ENCODE data around the gene TMEM60. TPM values are rescaled to one million over a fixed set of nuclear protein-coding genes. Genes with fewer than 3 reads are reported as not detected.

TMEM60 gene
- total and polyA plus RNA-seq, 9 donors, result 8.1 to 30.9 (median 15.0) TPM

GRCh38 chr7:77826300-77826699 is 28.1 kb upstream of the TMEM60 start:
- 88 to 90% (median 88%) methylated on average over 2 of the region's 2 CpGs for WGBS, 3 donors
- intact Hi-C loops (cut with DNase I), result no loop called here
- Histone ChIP-seq H3K4me3 (no peak overlapping the region), H3K9me3 (peaks cover 0 to 3% of the 10 kb centered on the region in 2 donors), H3K27ac (no peak overlapping the region), H3K27me3 (no peaks in the 10 kb centered on the region), H3K4me1 (ENCODE audit: insufficient read depth) (no peaks in the 10 kb centered on the region), H3K36me3 (no peaks in the 10 kb centered on the region)
- TF ChIP-seq POLR2A (IDR thresholded peaks at IDR 0.05), result no peak
- no peak for TF ChIP-seq EP300 (IDR thresholded peaks at IDR 0.05)
- DNase-seq, result no peak

GRCh38 chr7:77825131-77825530 is 26.9 kb upstream of the TMEM60 start:
- H3K27me3 ChIP-seq, result no peaks in the 10 kb centered on the region
- H3K36me3 ChIP-seq, result no peaks in the 10 kb centered on the region
- no peak for DNase-seq
- H3K4me1 ChIP-seq (ENCODE audit: insufficient read depth), result no peaks in the 10 kb centered on the region
- H3K9me3 ChIP-seq, result peaks cover 0 to 3% of the 10 kb centered on the region in 2 donors
- no peak overlapping the region for H3K27ac ChIP-seq
- TF ChIP-seq EP300 (IDR thresholded peaks at IDR 0.05), result no peak
- no peak for TF ChIP-seq POLR2A (IDR thresholded peaks at IDR 0.05)
- TF ChIP-seq CTCF (IDR thresholded peaks at IDR 0.05), result no peak
- intact Hi-C loops (cut with DNase I), result no loop called here
- no peak overlapping the region for H3K4me3 ChIP-seq
- 93 to 97% (median 95%) methylated on average over 3 of the region's 3 CpGs for WGBS, 3 donors

GRCh38 chr7:77824636-77825035 is 26.4 kb upstream of the TMEM60 start:
- 93 to 96% (median 94%) methylated on average over 5 of the region's 5 CpGs for WGBS, 3 donors
- no peak for TF ChIP-seq CTCF (IDR thresholded peaks at IDR 0.05)
- no peak for TF ChIP-seq EP300 (IDR thresholded peaks at IDR 0.05)
- H3K4me3 ChIP-seq, result no peak overlapping the region
- intact Hi-C loops (cut with DNase I), result no loop called here
- no peaks in the 10 kb centered on the region for H3K4me1 ChIP-seq (ENCODE audit: insufficient read depth)
- peaks cover 0 to 6% of the 10 kb centered on the region in 2 donors for H3K9me3 ChIP-seq
- no peaks in the 10 kb centered on the region for H3K36me3 ChIP-seq
- H3K27me3 ChIP-seq, result no peaks in the 10 kb centered on the region
- no peak overlapping the region for H3K27ac ChIP-seq
- no peak for DNase-seq

GRCh38 chr7:77823787-77824186 is 25.6 kb upstream of the TMEM60 start:
- peaks cover 0 to 6% of the 10 kb centered on the region in 2 donors for H3K9me3 ChIP-seq
- no peaks in the 10 kb centered on the region for H3K36me3 ChIP-seq
- WGBS, 3 donors, result 68 to 76% (median 71%) methylated on average over 2 of the region's 2 CpGs
- intact Hi-C loops (cut with DNase I), result no loop called here
- H3K27me3 ChIP-seq, result no peaks in the 10 kb centered on the region
- H3K4me3 ChIP-seq, result no peak overlapping the region
- H3K27ac ChIP-seq, result no peak overlapping the region
- TF ChIP-seq POLR2A (IDR thresholded peaks at IDR 0.05) (no peak), EP300 (IDR thresholded peaks at IDR 0.05) (no peak), CTCF (IDR thresholded peaks at IDR 0.05) (no peak)
- no peak for DNase-seq
- H3K4me1 ChIP-seq (ENCODE audit: insufficient read depth), result no peaks in the 10 kb centered on the region

- Histone ChIP-seq H3K27ac (no peak overlapping the region), H3K27me3 (no peaks in the 10 kb centered on the region), H3K36me3 (no peaks in the 10 kb centered on the region), H3K9me3 (peaks cover 0 to 3% of the 10 kb centered on the region in 2 donors), H3K4me1 (ENCODE audit: insufficient read depth) (no peaks in the 10 kb centered on the region), H3K4me3 (no peak overlapping the region)
- DNase-seq, result no peak
- TF ChIP-seq CTCF (IDR thresholded peaks at IDR 0.05) (no peak), POLR2A (IDR thresholded peaks at IDR 0.05) (no peak), EP300 (IDR thresholded peaks at IDR 0.05) (no peak)
- intact Hi-C loops (cut with DNase I), result no loop called here
- 44 to 46% (median 45%) methylated on average over 1 of the region's 1 CpG for WGBS, 3 donors
Observed at GRCh38 chr7:77822269-77822668, 24.0 kb upstream of the TMEM60 start.
